HL-60 (cell line): ENCODE measurements around the gene SPACA5B.
"Not testable (repeated sequence)": the region's sequence is repeated elsewhere in the genome, so short reads cannot be mapped to it uniquely, and the experiment has no call there.

Experiments used
- CTCF ChIP-seq: IDR thresholded peaks from one replicate; pipeline ENCODE4 v1.5.1; 2011; ENCODE audit warnings: low read length, control low read depth, inconsistent platforms; ENCODE audit not compliant: insufficient read depth
- GABPA ChIP-seq: IDR thresholded peaks from 2 replicates; pipeline ENCODE4 v1.6.1; 2012; ENCODE audit warnings: low read depth
- POLR2AphosphoS5 ChIP-seq: IDR thresholded peaks from 2 replicates; pipeline ENCODE4 v1.6.1; 2012; ENCODE audit warnings: low read depth
- SPI1 ChIP-seq: IDR thresholded peaks from 2 replicates; pipeline ENCODE4 v1.6.1; 2012; ENCODE audit warnings: low read depth, mild to moderate bottlenecking, borderline replicate concordance
- TF ChIP-seq, protein P1 (sequence below): IDR thresholded peaks from 2 replicates; pipeline ENCODE4 v1.6.1; 2012; ENCODE audit warnings: low read depth; ENCODE audit not compliant: insufficient replicate concordance

GRCh38 chrX:48139076-48139475 lies 8.7 kb downstream of the SPACA5B start:
- TF ChIP-seq GABPA, CTCF, POLR2AphosphoS5, SPI1: not testable (repeated sequence)
- TF ChIP-seq, protein P1, sequence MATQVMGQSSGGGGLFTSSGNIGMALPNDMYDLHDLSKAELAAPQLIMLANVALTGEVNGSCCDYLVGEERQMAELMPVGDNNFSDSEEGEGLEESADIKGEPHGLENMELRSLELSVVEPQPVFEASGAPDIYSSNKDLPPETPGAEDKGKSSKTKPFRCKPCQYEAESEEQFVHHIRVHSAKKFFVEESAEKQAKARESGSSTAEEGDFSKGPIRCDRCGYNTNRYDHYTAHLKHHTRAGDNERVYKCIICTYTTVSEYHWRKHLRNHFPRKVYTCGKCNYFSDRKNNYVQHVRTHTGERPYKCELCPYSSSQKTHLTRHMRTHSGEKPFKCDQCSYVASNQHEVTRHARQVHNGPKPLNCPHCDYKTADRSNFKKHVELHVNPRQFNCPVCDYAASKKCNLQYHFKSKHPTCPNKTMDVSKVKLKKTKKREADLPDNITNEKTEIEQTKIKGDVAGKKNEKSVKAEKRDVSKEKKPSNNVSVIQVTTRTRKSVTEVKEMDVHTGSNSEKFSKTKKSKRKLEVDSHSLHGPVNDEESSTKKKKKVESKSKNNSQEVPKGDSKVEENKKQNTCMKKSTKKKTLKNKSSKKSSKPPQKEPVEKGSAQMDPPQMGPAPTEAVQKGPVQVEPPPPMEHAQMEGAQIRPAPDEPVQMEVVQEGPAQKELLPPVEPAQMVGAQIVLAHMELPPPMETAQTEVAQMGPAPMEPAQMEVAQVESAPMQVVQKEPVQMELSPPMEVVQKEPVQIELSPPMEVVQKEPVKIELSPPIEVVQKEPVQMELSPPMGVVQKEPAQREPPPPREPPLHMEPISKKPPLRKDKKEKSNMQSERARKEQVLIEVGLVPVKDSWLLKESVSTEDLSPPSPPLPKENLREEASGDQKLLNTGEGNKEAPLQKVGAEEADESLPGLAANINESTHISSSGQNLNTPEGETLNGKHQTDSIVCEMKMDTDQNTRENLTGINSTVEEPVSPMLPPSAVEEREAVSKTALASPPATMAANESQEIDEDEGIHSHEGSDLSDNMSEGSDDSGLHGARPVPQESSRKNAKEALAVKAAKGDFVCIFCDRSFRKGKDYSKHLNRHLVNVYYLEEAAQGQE, result not testable (repeated sequence)
